Measurements from ENCODE around the gene LRRC32.

The LRRC32 gene, protein sequence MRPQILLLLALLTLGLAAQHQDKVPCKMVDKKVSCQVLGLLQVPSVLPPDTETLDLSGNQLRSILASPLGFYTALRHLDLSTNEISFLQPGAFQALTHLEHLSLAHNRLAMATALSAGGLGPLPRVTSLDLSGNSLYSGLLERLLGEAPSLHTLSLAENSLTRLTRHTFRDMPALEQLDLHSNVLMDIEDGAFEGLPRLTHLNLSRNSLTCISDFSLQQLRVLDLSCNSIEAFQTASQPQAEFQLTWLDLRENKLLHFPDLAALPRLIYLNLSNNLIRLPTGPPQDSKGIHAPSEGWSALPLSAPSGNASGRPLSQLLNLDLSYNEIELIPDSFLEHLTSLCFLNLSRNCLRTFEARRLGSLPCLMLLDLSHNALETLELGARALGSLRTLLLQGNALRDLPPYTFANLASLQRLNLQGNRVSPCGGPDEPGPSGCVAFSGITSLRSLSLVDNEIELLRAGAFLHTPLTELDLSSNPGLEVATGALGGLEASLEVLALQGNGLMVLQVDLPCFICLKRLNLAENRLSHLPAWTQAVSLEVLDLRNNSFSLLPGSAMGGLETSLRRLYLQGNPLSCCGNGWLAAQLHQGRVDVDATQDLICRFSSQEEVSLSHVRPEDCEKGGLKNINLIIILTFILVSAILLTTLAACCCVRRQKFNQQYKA

DNA sequence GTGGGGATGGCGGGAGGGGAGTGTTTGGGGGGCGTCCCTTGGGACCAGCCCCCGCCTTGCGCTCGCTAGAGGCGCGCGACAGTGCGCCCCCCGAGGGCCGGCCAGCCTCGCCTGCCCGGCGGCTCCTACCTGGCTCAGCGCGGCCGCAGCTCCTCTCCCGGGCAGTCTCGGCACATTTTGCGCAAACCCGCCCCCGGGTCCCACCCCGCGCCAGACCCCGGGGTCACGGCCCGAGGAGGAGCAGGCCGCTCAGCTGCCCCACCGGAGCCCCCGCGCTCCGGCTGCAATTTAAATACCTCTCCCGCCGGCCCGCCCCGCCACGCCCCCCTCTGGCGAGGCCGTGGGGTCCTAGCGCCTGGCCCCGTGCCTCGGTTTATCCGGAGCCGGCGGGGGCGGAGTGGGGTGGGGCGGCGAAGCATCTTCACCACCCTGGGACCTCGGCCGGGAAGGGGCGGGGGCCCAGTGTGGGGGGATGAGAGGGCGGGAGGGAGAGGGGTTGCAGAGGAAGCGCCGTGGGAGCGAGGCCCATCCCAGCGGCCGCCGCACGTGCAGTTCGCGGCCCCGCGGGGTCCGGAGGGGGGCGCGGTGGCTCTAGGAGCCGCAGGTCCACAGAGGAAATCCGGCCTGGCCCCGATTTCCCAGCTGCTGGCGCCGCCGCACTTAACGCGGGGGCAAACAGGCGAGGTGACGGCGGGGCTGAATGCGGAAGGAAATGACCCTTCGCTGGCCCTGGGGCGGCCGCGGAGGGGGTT lies at the start of gene LRRC32:
Gene LRRC32, minus strand, starts transcription at position 263 of the 752 bp plus-strand sequence. CDS start 4,793 bp downstream, outside the sequence.
- DNase-seq (ENCODE audit: low read depth), result no peak

DNA sequence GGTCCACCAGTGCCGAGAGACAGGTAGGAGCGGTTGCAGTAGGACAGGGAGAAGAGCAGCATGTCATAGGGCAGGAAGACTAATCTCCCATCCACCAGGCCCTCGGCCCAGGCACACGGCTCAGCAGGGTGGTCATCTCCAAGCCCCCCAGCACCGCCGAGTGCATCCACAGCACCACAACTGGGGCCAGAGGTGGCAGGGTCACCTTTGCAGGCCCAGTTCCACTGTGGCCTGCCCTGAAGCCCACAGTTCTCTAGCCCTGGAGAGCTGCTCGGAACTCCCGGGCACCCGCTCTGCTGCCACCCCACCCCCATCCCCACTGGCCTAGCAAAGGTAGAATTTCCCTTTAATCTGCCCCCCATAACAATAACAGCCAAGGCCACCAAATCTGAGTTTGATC lies 49.1 kb upstream of the LRRC32 start:
- no peak for DNase-seq (ENCODE audit: low read depth)

- DNase-seq (ENCODE audit: low read depth), result no peak
Observed at GRCh38 chr11:76719281-76719680, 48.7 kb upstream of the LRRC32 start.

- DNase-seq (ENCODE audit: low read depth), result no peak
Observed at GRCh38 chr11:76717816-76718215, 47.3 kb upstream of the LRRC32 start.

GRCh38 chr11:76717369-76717768 lies 46.8 kb upstream of the LRRC32 start:
- no peak for DNase-seq (ENCODE audit: low read depth)

- no peak for DNase-seq (ENCODE audit: low read depth)
Observed at GRCh38 chr11:76716268-76716667, 45.7 kb upstream of the LRRC32 start.

GRCh38 chr11:76714493-76714892 lies 43.9 kb upstream of the LRRC32 start:
- DNase-seq (ENCODE audit: low read depth), result no peak

GRCh38 chr11:76713499-76713898 lies 43.0 kb upstream of the LRRC32 start:
- no peak for DNase-seq (ENCODE audit: low read depth)

GRCh38 chr11:76712125-76712524 lies 41.6 kb upstream of the LRRC32 start:
- no peak for DNase-seq (ENCODE audit: low read depth)

DNA sequence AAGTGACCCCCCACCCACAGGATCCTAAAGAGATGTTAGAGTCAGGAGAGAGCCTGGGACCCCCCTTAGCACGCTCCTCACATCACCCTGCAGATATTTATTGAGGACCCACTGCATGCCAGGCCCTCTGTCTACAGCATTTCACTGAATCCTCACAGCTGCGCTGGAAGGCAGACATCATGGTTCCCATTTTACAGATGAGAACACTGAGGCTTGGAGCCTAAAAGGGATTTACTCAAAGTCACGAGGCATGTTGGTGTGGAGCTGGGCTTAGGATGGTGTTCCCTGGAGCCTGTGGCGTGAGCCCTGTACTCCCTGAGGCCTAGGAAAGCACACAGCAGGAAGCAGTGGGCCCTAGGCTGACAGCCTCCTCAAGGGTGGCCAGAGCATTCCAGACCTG lies 39.2 kb upstream of the LRRC32 start:
- no peak for DNase-seq (ENCODE audit: low read depth)

- no peak for DNase-seq (ENCODE audit: low read depth)
Observed at GRCh38 chr11:76708972-76709660, 38.6 kb upstream of the LRRC32 start.

- DNase-seq (ENCODE audit: low read depth), result no peak
Observed at GRCh38 chr11:76707293-76707825, 36.8 kb upstream of the LRRC32 start.

GRCh38 chr11:76706667-76707066 lies 36.1 kb upstream of the LRRC32 start:
- DNase-seq (ENCODE audit: low read depth), result no peak

DNA sequence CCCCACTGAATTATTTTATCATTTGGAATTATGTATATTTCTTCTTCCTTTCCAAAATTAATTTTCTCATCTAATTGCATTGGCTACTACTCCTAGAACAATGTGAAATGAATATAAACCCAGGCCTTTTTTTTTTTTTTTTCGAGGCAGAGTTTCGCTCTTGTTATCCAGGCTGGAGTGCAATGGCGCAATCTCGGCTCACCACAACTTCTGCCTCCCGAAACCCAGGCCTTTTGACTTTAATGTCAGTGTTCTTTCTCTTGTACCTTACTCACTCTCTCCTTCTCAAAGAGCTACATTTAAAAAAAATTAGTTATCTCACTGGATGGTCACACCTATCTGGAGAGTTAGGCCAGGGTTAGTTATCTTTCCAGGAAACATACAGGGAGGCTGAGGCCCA lies 35.3 kb upstream of the LRRC32 start:
- no peak for DNase-seq (ENCODE audit: low read depth)

GRCh38 chr11:76704171-76704948 lies 33.8 kb upstream of the LRRC32 start:
- DNase-seq (ENCODE audit: low read depth), result no peak

DNA sequence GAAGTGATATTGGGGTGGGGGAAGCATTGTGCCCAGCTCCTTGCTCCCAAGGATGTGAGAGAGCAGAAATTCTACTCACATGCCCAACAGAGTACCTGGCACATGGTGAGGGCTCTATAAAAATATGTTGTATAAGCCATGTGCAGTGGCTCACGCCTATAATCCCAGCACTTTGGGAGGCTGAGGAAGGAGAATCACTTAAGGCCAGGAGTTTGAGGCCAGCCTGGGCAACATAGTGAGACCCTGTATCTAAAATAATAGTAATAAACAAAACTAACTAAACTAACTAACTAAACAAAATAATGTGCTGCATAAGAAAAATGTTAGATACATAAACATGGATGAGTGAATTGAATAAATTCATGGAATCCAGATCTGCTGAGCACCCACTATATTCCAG lies 33.2 kb upstream of the LRRC32 start:
- no peak for DNase-seq (ENCODE audit: low read depth)

DNA sequence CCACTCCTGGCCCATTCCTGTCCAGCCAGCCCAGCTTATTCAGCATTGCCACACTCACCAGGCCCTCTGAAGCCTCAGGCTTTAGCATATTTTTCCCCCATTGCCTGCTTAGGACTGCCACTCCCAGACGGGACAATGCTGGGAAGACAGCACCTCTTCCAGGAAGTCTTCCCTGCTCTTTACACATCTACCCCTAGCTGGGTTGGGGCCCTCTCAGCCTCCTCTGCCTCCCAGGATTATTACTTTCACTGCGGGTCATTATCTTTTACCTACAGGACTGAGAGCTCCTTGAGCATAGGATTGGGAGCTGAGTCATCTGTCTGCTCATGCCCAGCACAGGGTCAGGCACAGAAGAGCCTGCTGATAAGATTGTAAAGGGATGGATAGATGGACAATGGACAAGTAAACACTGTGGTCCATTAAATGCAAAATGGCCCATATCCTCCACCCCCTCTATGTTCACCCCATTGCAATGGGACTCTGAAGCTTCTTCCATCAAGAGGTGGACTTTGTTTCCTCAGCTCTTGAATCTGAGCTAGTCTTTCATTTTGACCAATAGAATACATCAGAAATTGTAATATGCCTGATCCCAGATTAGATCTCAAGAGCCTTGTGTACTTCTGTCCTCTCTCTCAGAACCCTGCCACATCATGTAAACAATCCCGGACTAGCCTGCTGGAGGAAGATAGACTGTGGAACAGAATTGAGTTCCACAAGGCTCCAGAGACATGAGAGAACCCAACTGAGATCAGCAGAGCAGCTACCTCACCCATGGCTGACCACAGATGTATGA lies 32.0 kb upstream of the LRRC32 start:
- no peak for DNase-seq (ENCODE audit: low read depth)

DNA sequence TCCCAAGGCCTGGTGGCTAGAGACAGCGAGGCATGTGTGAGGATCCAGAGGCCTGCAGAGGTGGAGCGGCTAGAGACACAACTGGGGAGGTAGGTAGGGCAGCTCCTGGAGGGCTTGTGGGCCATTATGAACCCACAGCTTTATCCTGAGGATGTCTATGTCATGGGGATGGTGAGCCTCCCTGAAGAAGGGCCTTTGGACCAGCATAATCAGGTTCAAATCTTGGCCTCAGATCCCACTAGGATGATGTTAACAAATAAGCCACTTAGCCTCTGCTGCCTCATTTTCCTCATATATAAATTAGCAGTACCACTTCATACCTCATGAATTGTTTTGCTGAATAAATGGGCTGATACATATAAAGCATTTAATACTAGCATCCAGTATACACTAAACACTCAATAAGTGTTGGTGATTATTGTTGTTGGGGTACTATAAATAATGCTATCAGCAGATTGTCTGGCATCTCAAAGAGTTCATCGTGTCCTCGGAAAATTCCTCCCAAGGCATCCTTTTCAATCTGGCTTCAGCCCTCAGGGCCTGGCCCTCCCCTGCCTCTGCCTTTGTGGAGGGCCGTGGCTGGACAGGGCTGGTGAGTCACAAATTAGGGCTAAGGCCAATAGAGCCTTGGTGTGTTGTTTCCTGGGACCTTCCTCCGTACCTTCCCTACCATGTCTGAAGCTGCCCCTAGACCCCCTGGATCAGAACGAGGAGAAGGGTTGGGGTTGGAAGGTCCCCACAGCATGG lies 30.9 kb upstream of the LRRC32 start:
- no peak for DNase-seq (ENCODE audit: low read depth)

All from stromal cell of bone marrow (primary cell).